Thyroid gland (tissue), 4 donors: ENCODE data around the gene FNDC3B.

ENCODE experiments used
- CTCF ChIP-seq, 6 experiments: fragments of 200-600 bp in 3 of 6; fragments of 450-650 bp in 3 of 6; sonication (generic) in 3 of 6; IDR thresholded peaks; one replicate each; pipeline ENCODE4 v1.5.1; 2016 to 2019; ENCODE audit warnings: antibody characterized with exemption in 6 of 6, mild to moderate bottlenecking in 2 of 6, inconsistent platforms in 1 of 6, moderate library complexity in 1 of 6
- POLR2A ChIP-seq, 2 donors: fragments of 450-650 bp; IDR thresholded peaks; one replicate each; pipeline ENCODE4 v1.6.1; 2017; ENCODE audit warnings: antibody characterized with exemption in 2 of 2, mild to moderate bottlenecking in 2 of 2, moderate library complexity in 1 of 2

- TF ChIP-seq CTCF (IDR thresholded peaks at IDR 0.05) = no peak
- TF ChIP-seq POLR2A (IDR thresholded peaks at IDR 0.05) = no peak
These were observed 231.3 kb downstream of the FNDC3B start for GRCh38 chr3:172270557-172271166.
